SK-N-SH treated with all-trans-retinoic acid at 6 μM for 48 hours (cell line): Measurements from ENCODE around the gene URGCP.

Experiments
- ATAC-seq: fragments of 200-7000 bp; cut with Tn5 transposase; 3 replicates; pipeline ENCODE4 v1.9.1; 2020; ENCODE audit warnings: mild to moderate bottlenecking, moderate library complexity
- CSDC2 ChIP-seq: fragments of 250-450 bp; sonication (Bioruptor Pico); IDR thresholded peaks from 2 replicates; pipeline ENCODE4 v1.5.0; 2020; ENCODE audit warnings: mild to moderate bottlenecking, moderate library complexity
- ESRRG ChIP-seq: fragments of 250-450 bp; sonication (Bioruptor Pico); IDR thresholded peaks from 2 replicates; pipeline ENCODE4 v1.6.1; 2021; ENCODE audit warnings: mild to moderate bottlenecking
- GLIS3 ChIP-seq: fragments of 250-450 bp; sonication (Bioruptor Pico); IDR thresholded peaks from 2 replicates; pipeline ENCODE4 v1.5.0; 2020; ENCODE audit warnings: mild to moderate bottlenecking, moderate library complexity
- ISL1 ChIP-seq: fragments of 250-450 bp; sonication (Bioruptor Pico); IDR thresholded peaks from 2 replicates; pipeline ENCODE4 v2.1.2; 2022; ENCODE audit warnings: mild to moderate bottlenecking, moderate library complexity
- OSR1 ChIP-seq: fragments of 250-450 bp; sonication (Bioruptor Pico); IDR thresholded peaks from 2 replicates; pipeline ENCODE4 v1.8.0; 2022; ENCODE audit warnings: moderate library complexity, mild to moderate bottlenecking, inconsistent platforms
- PPARA ChIP-seq: fragments of 250-450 bp; sonication (Bioruptor Pico); IDR thresholded peaks from 2 replicates; pipeline ENCODE4 v1.5.0; 2020; ENCODE audit warnings: mild to moderate bottlenecking, borderline replicate concordance
- RARB ChIP-seq: fragments of 250-450 bp; sonication (Bioruptor Pico); IDR thresholded peaks from 2 replicates; pipeline ENCODE4 v1.8.0; 2021; ENCODE audit warnings: mild to moderate bottlenecking, moderate library complexity
- SNAI2 ChIP-seq: fragments of 250-450 bp; sonication (Bioruptor Pico); IDR thresholded peaks from 2 replicates; pipeline ENCODE4 v1.5.0; 2020; ENCODE audit warnings: mild to moderate bottlenecking, moderate library complexity
- TCF4 ChIP-seq: fragments of 250-450 bp; sonication (Bioruptor Pico); IDR thresholded peaks from 2 replicates; pipeline ENCODE4 v1.8.0; 2021; ENCODE audit warnings: mild to moderate bottlenecking, moderate library complexity, borderline replicate concordance
- TOX ChIP-seq: fragments of 250-450 bp; sonication (Bioruptor Pico); IDR thresholded peaks from 2 replicates; pipeline ENCODE4 v1.8.0; 2021; ENCODE audit warnings: mild to moderate bottlenecking, moderate library complexity, borderline replicate concordance
- ZC3H10 ChIP-seq: fragments of 250-450 bp; sonication (Bioruptor Pico); IDR thresholded peaks from 2 replicates; pipeline ENCODE4 v1.5.1; 2021; ENCODE audit warnings: mild to moderate bottlenecking, moderate library complexity
- ZFP3 ChIP-seq: fragments of 250-450 bp; sonication (Bioruptor Pico); IDR thresholded peaks from 2 replicates; pipeline ENCODE4 v1.5.0; 2020; ENCODE audit warnings: mild to moderate bottlenecking, moderate library complexity
- ZFP30 ChIP-seq: fragments of 450-650 bp; formaldehyde crosslinking; IDR thresholded peaks from 2 replicates; pipeline ENCODE4 v1.5.0; 2022; ENCODE audit warnings: mild to moderate bottlenecking, moderate library complexity
- ZNF565 ChIP-seq: fragments of 450-650 bp; formaldehyde crosslinking; conservative IDR thresholded peaks from 2 replicates; pipeline ENCODE4 v1.5.0; 2020; ENCODE audit warnings: low read depth, mild to moderate bottlenecking, moderate library complexity
- ZNF70 ChIP-seq: fragments of 450-650 bp; formaldehyde crosslinking; IDR thresholded peaks from 2 replicates; pipeline ENCODE4 v1.5.0; 2020; ENCODE audit warnings: mild to moderate bottlenecking, moderate library complexity
- ZNF8 ChIP-seq: fragments of 450-650 bp; formaldehyde crosslinking; IDR thresholded peaks from 2 replicates; pipeline ENCODE4 v1.5.0; 2020; ENCODE audit warnings: mild to moderate bottlenecking, moderate library complexity
- TF ChIP-seq, protein P1 (sequence below): fragments of 250-450 bp; sonication (Bioruptor Pico); IDR thresholded peaks from 2 replicates; pipeline ENCODE4 v1.8.0; 2021; ENCODE audit warnings: low read depth, mild to moderate bottlenecking, moderate library complexity, borderline replicate concordance
- TF ChIP-seq, protein P2 (sequence below): fragments of 250-450 bp; sonication (Bioruptor Pico); IDR thresholded peaks from 2 replicates; pipeline ENCODE4 v1.5.1; 2020; ENCODE audit warnings: low read depth, mild to moderate bottlenecking, moderate library complexity
- TF ChIP-seq, protein P3 (sequence below): fragments of 250-450 bp; sonication (Bioruptor Pico); IDR thresholded peaks from 2 replicates; pipeline ENCODE4 v1.5.0; 2020; ENCODE audit warnings: mild to moderate bottlenecking, moderate library complexity
- TF ChIP-seq, protein P4 (sequence below): fragments of 250-450 bp; sonication (Bioruptor Pico); IDR thresholded peaks from 2 replicates; pipeline ENCODE4 v1.5.1; 2021; ENCODE audit warnings: mild to moderate bottlenecking, moderate library complexity
- TF ChIP-seq, protein P5 (sequence below): fragments of 250-450 bp; sonication (Bioruptor Pico); IDR thresholded peaks from 2 replicates; pipeline ENCODE4 v1.8.0; 2020; ENCODE audit warnings: mild to moderate bottlenecking, moderate library complexity, borderline replicate concordance

URGCP gene

DNA sequence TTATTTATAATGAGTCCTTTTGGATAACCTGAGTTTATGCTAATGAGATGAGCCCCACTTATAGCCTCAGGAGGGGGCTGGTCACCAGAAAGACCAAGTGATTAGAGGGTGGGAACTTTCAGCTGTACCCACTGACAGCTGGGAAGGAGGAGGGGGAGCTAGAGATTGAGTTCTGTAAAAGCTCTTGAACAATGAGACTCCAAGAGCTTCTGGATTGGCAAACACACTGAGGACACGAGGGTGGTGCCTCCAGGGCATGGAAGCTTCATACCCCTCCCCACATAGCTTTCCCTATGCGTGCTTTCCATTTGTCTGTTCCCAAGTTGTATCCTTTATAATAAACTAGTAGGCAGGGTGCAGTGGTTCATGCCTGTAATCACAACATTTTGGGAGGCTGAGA is 57.3 kb downstream of the URGCP start:
- no peak for ATAC-seq
- TF ChIP-seq ZNF70 (CRISPR knock-in tag) = no peak
- TF ChIP-seq ZNF8 = no peak
- no peak for TF ChIP-seq ZFP30 (CRISPR knock-in tag)
- no peak for TF ChIP-seq ZFP3
- TF ChIP-seq, protein P1, sequence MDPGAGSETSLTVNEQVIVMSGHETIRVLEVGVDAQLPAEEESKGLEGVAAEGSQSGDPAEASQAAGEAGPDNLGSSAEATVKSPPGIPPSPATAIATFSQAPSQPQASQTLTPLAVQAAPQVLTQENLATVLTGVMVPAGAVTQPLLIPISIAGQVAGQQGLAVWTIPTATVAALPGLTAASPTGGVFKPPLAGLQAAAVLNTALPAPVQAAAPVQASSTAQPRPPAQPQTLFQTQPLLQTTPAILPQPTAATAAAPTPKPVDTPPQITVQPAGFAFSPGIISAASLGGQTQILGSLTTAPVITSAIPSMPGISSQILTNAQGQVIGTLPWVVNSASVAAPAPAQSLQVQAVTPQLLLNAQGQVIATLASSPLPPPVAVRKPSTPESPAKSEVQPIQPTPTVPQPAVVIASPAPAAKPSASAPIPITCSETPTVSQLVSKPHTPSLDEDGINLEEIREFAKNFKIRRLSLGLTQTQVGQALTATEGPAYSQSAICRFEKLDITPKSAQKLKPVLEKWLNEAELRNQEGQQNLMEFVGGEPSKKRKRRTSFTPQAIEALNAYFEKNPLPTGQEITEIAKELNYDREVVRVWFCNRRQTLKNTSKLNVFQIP = no peak
- TF ChIP-seq, protein P2, sequence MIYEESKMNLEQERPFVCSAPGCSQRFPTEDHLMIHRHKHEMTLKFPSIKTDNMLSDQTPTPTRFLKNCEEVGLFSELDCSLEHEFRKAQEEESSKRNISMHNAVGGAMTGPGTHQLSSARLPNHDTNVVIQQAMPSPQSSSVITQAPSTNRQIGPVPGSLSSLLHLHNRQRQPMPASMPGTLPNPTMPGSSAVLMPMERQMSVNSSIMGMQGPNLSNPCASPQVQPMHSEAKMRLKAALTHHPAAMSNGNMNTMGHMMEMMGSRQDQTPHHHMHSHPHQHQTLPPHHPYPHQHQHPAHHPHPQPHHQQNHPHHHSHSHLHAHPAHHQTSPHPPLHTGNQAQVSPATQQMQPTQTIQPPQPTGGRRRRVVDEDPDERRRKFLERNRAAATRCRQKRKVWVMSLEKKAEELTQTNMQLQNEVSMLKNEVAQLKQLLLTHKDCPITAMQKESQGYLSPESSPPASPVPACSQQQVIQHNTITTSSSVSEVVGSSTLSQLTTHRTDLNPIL (CRISPR knock-in tag) = no peak
- TF ChIP-seq ZC3H10 = no peak
- TF ChIP-seq, protein P3, sequence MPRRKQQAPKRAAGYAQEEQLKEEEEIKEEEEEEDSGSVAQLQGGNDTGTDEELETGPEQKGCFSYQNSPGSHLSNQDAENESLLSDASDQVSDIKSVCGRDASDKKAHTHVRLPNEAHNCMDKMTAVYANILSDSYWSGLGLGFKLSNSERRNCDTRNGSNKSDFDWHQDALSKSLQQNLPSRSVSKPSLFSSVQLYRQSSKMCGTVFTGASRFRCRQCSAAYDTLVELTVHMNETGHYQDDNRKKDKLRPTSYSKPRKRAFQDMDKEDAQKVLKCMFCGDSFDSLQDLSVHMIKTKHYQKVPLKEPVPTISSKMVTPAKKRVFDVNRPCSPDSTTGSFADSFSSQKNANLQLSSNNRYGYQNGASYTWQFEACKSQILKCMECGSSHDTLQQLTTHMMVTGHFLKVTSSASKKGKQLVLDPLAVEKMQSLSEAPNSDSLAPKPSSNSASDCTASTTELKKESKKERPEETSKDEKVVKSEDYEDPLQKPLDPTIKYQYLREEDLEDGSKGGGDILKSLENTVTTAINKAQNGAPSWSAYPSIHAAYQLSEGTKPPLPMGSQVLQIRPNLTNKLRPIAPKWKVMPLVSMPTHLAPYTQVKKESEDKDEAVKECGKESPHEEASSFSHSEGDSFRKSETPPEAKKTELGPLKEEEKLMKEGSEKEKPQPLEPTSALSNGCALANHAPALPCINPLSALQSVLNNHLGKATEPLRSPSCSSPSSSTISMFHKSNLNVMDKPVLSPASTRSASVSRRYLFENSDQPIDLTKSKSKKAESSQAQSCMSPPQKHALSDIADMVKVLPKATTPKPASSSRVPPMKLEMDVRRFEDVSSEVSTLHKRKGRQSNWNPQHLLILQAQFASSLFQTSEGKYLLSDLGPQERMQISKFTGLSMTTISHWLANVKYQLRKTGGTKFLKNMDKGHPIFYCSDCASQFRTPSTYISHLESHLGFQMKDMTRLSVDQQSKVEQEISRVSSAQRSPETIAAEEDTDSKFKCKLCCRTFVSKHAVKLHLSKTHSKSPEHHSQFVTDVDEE (CRISPR knock-in tag) = no peak
- TF ChIP-seq ISL1 (CRISPR knock-in tag) = no peak
- TF ChIP-seq OSR1 = no peak
- no peak for TF ChIP-seq TOX
- no peak for TF ChIP-seq ESRRG
- TF ChIP-seq TCF4 (CRISPR knock-in tag) = no peak
- no peak for TF ChIP-seq RARB (CRISPR knock-in tag)

DNA sequence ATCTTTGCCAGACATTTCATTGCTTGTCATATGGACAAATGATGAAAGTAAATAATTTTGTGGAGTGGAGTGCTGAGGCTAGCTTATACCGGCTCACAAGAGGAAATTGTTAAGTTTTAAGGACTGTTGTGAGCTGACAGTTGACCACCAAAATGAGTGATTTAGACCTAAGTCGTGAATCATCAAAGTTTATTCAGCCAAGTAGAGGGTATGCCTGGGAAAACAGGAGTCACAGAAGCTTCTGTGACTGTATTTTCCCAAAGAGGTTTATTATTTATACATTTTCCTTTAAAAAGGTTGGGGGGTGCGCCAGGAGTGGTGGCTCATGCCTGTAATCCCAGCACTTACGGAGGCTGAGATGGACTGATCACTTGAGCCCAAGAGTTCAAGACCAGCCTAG is 58.9 kb downstream of the URGCP start:
- TF ChIP-seq SNAI2 (CRISPR knock-in tag) = no peak
- TF ChIP-seq ZFP3 = no peak
- TF ChIP-seq TCF4 (CRISPR knock-in tag) = no peak
- TF ChIP-seq, protein P4, sequence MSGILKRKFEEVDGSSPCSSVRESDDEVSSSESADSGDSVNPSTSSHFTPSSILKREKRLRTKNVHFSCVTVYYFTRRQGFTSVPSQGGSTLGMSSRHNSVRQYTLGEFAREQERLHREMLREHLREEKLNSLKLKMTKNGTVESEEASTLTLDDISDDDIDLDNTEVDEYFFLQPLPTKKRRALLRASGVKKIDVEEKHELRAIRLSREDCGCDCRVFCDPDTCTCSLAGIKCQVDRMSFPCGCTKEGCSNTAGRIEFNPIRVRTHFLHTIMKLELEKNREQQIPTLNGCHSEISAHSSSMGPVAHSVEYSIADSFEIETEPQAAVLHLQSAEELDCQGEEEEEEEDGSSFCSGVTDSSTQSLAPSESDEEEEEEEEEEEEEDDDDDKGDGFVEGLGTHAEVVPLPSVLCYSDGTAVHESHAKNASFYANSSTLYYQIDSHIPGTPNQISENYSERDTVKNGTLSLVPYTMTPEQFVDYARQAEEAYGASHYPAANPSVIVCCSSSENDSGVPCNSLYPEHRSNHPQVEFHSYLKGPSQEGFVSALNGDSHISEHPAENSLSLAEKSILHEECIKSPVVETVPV (CRISPR knock-in tag) = no peak
- TF ChIP-seq, protein P3 (CRISPR knock-in tag) = no peak
- no peak for TF ChIP-seq ZC3H10
- TF ChIP-seq, protein P1 = no peak
- TF ChIP-seq OSR1 = no peak
- TF ChIP-seq ZNF8 = no peak
- TF ChIP-seq, protein P2 (CRISPR knock-in tag) = no peak
- no peak for TF ChIP-seq ISL1 (CRISPR knock-in tag)
- TF ChIP-seq, protein P5, sequence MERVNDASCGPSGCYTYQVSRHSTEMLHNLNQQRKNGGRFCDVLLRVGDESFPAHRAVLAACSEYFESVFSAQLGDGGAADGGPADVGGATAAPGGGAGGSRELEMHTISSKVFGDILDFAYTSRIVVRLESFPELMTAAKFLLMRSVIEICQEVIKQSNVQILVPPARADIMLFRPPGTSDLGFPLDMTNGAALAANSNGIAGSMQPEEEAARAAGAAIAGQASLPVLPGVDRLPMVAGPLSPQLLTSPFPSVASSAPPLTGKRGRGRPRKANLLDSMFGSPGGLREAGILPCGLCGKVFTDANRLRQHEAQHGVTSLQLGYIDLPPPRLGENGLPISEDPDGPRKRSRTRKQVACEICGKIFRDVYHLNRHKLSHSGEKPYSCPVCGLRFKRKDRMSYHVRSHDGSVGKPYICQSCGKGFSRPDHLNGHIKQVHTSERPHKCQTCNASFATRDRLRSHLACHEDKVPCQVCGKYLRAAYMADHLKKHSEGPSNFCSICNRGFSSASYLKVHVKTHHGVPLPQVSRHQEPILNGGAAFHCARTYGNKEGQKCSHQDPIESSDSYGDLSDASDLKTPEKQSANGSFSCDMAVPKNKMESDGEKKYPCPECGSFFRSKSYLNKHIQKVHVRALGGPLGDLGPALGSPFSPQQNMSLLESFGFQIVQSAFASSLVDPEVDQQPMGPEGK (CRISPR knock-in tag) = no peak
- TF ChIP-seq ZNF565 = no peak
- no peak for TF ChIP-seq GLIS3 (CRISPR knock-in tag)
- no peak for TF ChIP-seq CSDC2 (CRISPR knock-in tag)
- TF ChIP-seq TOX = no peak
- TF ChIP-seq PPARA (CRISPR knock-in tag) = no peak
- no peak for ATAC-seq
